Gastrocnemius medialis (tissue), 4 donors: ENCODE data around the gene MAPK1.

Experiments
- CTCF ChIP-seq, 5 experiments: fragments of 450-650 bp in 3 of 5; fragments of 200-600 bp in 2 of 5; sonication (generic) in 2 of 5; IDR thresholded peaks in 4 of 5; conservative IDR thresholded peaks in 1 of 5; 1 replicate in 4 of 5; 2 replicates in 1 of 5; pipeline ENCODE4 v1.5.1; 2016 to 2019; ENCODE audit warnings: antibody characterized with exemption in 5 of 5, mild to moderate bottlenecking in 3 of 5, moderate library complexity in 3 of 5
- POLR2A ChIP-seq, 2 donors: fragments of 450-650 bp; IDR thresholded peaks; one replicate each; pipeline ENCODE4 v1.6.1; 2017; ENCODE audit warnings: antibody characterized with exemption in 2 of 2, mild to moderate bottlenecking in 2 of 2, moderate library complexity in 2 of 2

DNA sequence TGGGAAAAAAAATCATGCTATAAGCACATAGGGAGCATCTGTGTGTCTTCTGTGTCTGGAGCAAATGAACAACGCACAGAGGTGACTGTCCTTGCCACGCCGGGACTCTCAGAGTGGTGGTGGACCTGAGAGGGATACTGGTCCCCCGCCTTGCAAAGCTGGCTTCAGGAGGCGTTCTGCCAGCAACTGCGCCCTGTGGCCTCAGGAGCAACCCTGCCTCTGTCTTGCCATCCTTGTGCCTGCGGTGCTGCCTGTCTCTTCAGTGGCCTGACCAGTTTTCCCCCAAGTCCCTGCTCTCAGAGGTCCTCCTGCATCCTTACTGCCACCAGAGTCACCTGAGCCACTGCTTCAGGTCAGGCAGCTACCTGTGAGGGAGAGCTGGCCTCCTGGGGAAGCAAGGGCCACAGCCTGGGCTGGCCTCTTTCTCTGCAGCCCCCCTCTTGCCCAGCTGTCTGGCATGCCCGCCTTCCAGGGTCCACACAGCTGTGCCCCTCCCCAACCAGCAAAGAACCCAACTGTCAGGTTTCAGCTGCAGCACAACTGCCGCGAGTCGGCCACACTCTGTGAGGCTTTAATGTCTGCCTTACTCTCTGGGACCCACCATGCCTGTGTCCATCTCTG lies 101.4 kb downstream of the MAPK1 start:
- TF ChIP-seq POLR2A (IDR thresholded peaks at IDR 0.05) (no peak), CTCF (IDR thresholded peaks at IDR 0.05 in 4 of 5, conservative IDR thresholded peaks at IDR 0.05 in 1 of 5) (no peak)
